OCI-LY1 (cell line): ENCODE results near the gene DNALI1.

Source experiments
- CTCF ChIP-seq: fragments of 200-600 bp; sonication (generic), shearing (Covaris generic); IDR thresholded peaks from 2 replicates; pipeline ENCODE4 v1.5.1; 2017; ENCODE audit warnings: mild to moderate bottlenecking, antibody characterized with exemption, low read length, moderate library complexity, mixed read lengths
- EZH2 ChIP-seq: fragments of 200-600 bp; sonication (generic), shearing (Covaris generic); IDR thresholded peaks from 2 replicates; pipeline ENCODE4 v1.8.0; 2017; ENCODE audit warnings: borderline replicate concordance, mixed run types, mild to moderate bottlenecking, antibody characterized with exemption, low read length, moderate library complexity, mixed read lengths

- TF ChIP-seq CTCF (no peak), EZH2 (no peak)
Observed at GRCh38 chr1:37517569-37517968, 39.2 kb upstream of the DNALI1 start.
